Measurements from ENCODE around the gene APOA4.
A peak's percentile ranks its signal among the peaks of the same experiment; 100 is the strongest.

The APOA4 gene

DNA sequence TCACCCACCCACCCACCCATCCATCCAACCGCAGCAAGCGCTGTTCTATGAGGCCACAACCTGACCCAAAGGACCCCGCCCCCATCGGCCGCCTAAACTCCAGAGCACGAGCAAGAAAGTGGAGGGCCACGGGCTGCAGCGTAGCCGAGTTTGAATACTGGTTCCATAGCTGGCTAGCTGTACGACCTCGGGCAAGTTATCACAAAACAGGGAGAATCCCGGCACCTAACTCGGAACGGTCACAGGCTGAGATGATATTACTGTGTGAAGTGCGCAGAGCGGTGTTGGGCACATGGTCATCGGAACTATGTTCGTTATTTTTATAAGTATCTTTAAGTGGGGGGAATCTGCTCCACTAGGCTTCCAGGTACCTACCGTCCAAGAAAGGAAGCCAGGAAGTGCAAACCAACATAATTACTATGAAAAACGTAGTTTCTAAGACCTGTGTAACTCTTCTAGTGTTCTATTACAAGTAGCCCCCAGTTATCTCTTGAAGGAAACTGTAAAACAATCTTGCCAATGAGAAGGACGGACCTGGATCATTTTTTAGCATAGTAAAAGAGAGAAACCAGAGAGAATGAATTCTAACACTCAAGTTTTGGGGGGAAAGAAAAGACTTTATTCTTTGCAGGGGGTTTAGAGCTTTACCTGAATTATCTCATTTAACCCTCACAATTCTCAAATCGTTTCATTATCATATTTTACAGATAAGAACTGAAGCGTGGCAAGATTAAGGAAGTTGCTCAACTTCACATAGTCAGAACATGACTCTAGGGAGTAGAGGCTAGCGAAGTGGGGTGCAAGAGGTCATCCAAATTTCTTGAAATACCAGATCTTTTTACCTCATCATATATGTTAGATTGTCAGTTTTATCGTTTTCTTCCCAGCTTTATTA is 49.7 kb downstream of the APOA4 start:
- no peak for DNase-seq

DNA sequence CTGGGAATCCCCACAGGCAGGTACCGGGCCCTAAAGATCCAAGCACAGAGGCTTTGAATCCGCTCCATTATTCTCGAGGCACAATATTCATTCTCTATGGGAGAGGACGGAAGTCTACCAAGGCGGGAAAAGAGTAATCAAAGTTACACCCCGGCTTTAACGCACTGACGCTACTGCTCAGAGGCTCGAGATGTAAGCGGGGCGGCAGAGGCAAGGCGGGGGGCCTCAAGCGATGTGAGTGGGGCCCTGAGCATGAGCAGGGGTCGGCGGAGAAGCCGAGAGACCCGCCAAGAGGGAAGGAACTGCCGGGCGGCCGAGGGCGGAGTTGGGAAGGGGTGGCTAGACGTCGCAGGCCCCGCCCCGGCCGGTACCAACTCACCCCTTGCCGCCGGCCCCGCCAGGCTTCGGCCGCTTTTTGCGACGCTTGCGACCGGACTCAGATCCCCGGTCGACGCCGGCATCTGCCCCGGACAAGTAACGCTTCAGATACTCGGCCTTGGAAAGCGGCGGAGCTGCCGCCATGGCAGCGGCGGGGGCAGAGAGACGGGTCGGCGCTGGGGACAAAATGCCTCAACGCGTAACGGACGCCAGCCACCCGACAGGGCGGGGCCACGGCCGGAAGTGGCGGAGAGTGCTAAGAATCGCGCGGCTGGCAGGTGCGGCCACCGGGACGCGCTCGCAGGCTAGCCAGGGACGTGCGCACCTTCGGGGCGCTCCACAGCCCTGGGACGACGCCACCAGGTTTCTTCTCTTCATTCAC is 50.5 kb downstream of the APOA4 start, which contains the start of gene BUD13:
Gene BUD13 (minus strand): TSS at position 545 of the 760 bp plus-strand sequence. CDS start 23 bp downstream, at position 522.
- peak; percentile 89 for DNase-seq

DNA sequence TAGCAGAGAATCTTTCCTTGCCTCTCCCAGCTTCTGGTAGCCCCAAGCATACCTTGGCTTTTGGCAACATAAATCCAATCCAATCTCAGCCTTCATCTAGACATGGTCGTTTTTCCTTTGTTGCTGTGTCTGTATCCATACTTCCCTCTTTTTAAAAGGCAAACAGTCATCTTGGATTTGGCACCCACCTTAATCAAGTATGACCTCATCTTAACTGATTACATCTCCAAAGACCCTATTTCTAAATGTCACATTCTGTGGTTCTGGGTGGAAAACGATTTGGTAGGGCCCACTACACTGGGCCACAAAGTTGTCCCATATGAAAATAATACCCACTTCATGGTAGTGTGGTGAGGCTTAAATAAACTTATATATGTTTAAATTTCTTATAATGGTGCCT is 51.2 kb downstream of the APOA4 start:
- DNase-seq: no peak

All from NCI-H146 (cell line).